ENCODE results near the gene NACA2. TPM values are rescaled to one million over a fixed set of nuclear protein-coding genes. Genes with fewer than 3 reads are reported as not detected.
"Not testable (repeated sequence)": the region's sequence is repeated elsewhere in the genome, so short reads cannot be mapped to it uniquely, and the experiment has no call there.

Gene NACA2
- total and polyA plus RNA-seq, 4 experiments from 2014 or later = not detected

GRCh38 chr17:61579347-61579746, 11.7 kb downstream of the NACA2 start:
- H3K27ac ChIP-seq (ENCODE audit: low read depth, low read length) = no peak overlapping the region
- no peaks in the 10 kb centered on the region for H3K4me1 ChIP-seq (ENCODE audit: insufficient read depth, low read length)
- no peaks in the 10 kb centered on the region for H3K9me3 ChIP-seq (ENCODE audit: control insufficient read depth in 1 of 2, low read length in 2 of 2)
- no peak for DNase-seq
- H3K4me3 Mint-ChIP-seq = no peak overlapping the region
- POLR2A ChIA-PET (ENCODE audit: partially characterized antibody) = no interaction called here
- H3K27me3 Mint-ChIP-seq = peaks cover 14 to 17% of the 10 kb centered on the region in 2 donors
- H3K36me3 ChIP-seq (ENCODE audit: insufficient read depth, low read length) = no peaks in the 10 kb centered on the region
- no peak overlapping the region for H3K27ac Mint-ChIP-seq
- intact Hi-C loops (cut with micrococcal nuclease) = no loop called here
- CTCF ChIA-PET (ENCODE audit: partially characterized antibody) = interaction anchor here (0.7 kb wide), 1 partner anchor 26 kb away, joined by 3 read pairs; no protein-coding TSS in a partner anchor
- H3K4me3 ChIP-seq (ENCODE audit: low read length in 2 of 2) = no peak overlapping the region
- H3K9me3 Mint-ChIP-seq = no peaks in the 10 kb centered on the region
- H3K4me1 Mint-ChIP-seq = no peaks in the 10 kb centered on the region
- H3K27me3 ChIP-seq (ENCODE audit: insufficient read depth, low read length) = no peaks in the 10 kb centered on the region
- H3K36me3 Mint-ChIP-seq = no peaks in the 10 kb centered on the region

- Histone ChIP-seq H3K36me3 (ENCODE audit: insufficient read depth, low read length) (no peaks in the 10 kb centered on the region), H3K9me3 (ENCODE audit: control insufficient read depth in 1 of 2, low read length in 2 of 2) (no peaks in the 10 kb centered on the region), H3K27ac (ENCODE audit: low read depth, low read length) (no peak overlapping the region), H3K4me1 (ENCODE audit: insufficient read depth, low read length) (no peaks in the 10 kb centered on the region), H3K27me3 (ENCODE audit: insufficient read depth, low read length) (no peaks in the 10 kb centered on the region), H3K4me3 (ENCODE audit: low read length in 2 of 2) (no peak overlapping the region)
- CTCF ChIA-PET (ENCODE audit: partially characterized antibody) = interaction anchor here (0.7 kb wide), 1 partner anchor 26 kb away, joined by 3 read pairs; no protein-coding TSS in a partner anchor
- Mint-ChIP-seq H3K36me3 (no peaks in the 10 kb centered on the region), H3K27me3 (peaks cover 11 to 17% of the 10 kb centered on the region in 2 donors), H3K9me3 (no peaks in the 10 kb centered on the region), H3K27ac (no peak overlapping the region), H3K4me3 (no peak overlapping the region), H3K4me1 (no peaks in the 10 kb centered on the region)
- DNase-seq = no peak
- POLR2A ChIA-PET (ENCODE audit: partially characterized antibody) = no interaction called here
- intact Hi-C loops (cut with micrococcal nuclease) = no loop called here
Measured at GRCh38 chr17:61578645-61579044, 12.4 kb downstream of the NACA2 start.

- Mint-ChIP-seq H3K9me3 (peaks cover 0 to 4% (median 0%) of the 10 kb centered on the region in 8 donors), H3K27ac (no peak overlapping the region), H3K4me1 (no peaks in the 10 kb centered on the region), H3K36me3 (no peaks in the 10 kb centered on the region), H3K4me3 (no peak overlapping the region), H3K27me3 (peaks cover 7 to 13% of the 10 kb centered on the region in 2 donors)
- Histone ChIP-seq H3K27me3 (ENCODE audit: insufficient read depth, low read length) (no peaks in the 10 kb centered on the region), H3K4me1 (ENCODE audit: insufficient read depth, low read length) (no peaks in the 10 kb centered on the region), H3K9me3 (ENCODE audit: control insufficient read depth in 1 of 2, low read length in 2 of 2) (no peaks in the 10 kb centered on the region), H3K36me3 (ENCODE audit: insufficient read depth, low read length) (no peaks in the 10 kb centered on the region), H3K27ac (ENCODE audit: low read depth, low read length) (no peak overlapping the region), H3K4me3 (ENCODE audit: low read length in 2 of 2) (no peak overlapping the region)
- intact Hi-C loops (cut with micrococcal nuclease) = no loop called here
- DNase-seq = no peak
- POLR2A ChIA-PET (ENCODE audit: partially characterized antibody) = no interaction called here
- CTCF ChIA-PET (ENCODE audit: partially characterized antibody) = no interaction called here
Measured at GRCh38 chr17:61575983-61576382, 15.0 kb downstream of the NACA2 start.

DNA sequence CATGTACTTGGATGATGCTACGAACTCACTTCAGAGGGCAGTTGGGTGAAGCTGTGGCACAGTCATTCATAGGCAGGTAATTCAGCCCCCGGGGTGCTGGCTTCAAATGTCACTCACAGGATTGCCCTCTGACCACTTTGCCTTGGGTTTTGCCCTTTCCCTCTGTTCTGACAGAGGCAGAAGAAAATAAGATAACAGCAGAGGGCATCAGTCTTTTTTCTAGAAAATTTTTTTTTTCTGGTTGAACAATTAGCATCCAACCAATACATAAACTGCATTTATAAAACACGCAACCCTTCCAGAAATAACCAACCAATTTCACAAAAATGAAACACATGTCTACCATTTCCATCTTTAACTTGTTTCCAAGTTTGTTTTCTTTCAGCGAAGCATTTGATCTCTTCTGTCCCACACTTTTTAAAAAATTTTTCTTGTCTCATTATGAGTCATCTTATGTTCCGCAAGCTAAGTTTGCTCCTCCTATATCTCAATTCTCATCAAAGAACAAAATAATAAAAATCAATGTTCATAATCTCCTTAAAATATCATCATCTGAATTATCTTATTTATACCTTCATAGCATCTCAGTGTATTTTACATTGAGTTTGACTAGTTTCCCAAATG, 15.6 kb downstream of the NACA2 start:
- Mint-ChIP-seq H3K27ac (no peak overlapping the region), H3K4me3 (no peak overlapping the region), H3K4me1 (no peaks in the 10 kb centered on the region), H3K9me3 (peaks cover 0 to 9% (median 0%) of the 10 kb centered on the region in 8 donors), H3K36me3 (no peaks in the 10 kb centered on the region), H3K27me3 (peaks cover 6 to 13% of the 10 kb centered on the region in 2 donors)
- Histone ChIP-seq H3K4me1 (ENCODE audit: insufficient read depth, low read length) (no peaks in the 10 kb centered on the region), H3K27me3 (ENCODE audit: insufficient read depth, low read length) (no peaks in the 10 kb centered on the region), H3K36me3 (ENCODE audit: insufficient read depth, low read length) (no peaks in the 10 kb centered on the region), H3K4me3 (ENCODE audit: low read length in 2 of 2) (no peak overlapping the region), H3K27ac (ENCODE audit: low read depth, low read length) (no peak overlapping the region), H3K9me3 (ENCODE audit: control insufficient read depth in 1 of 2, low read length in 2 of 2) (no peaks in the 10 kb centered on the region)
- ChIA-PET CTCF (ENCODE audit: partially characterized antibody) (no interaction called here), POLR2A (ENCODE audit: partially characterized antibody) (no interaction called here)
- intact Hi-C loops (cut with micrococcal nuclease) = no loop called here
- no peak for DNase-seq

- H3K27ac ChIP-seq (ENCODE audit: low read depth, low read length) = no peak overlapping the region
- Mint-ChIP-seq H3K27ac (no peak overlapping the region), H3K27me3 (peaks cover 3 to 12% of the 10 kb centered on the region in 2 donors), H3K36me3 (no peaks in the 10 kb centered on the region), H3K4me1 (no peaks in the 10 kb centered on the region), H3K9me3 (peaks cover 0 to 11% (median 5%) of the 10 kb centered on the region in 8 donors), H3K4me3 (no peak overlapping the region)
- H3K4me1 ChIP-seq (ENCODE audit: insufficient read depth, low read length) = no peaks in the 10 kb centered on the region
- no peaks in the 10 kb centered on the region for H3K9me3 ChIP-seq (ENCODE audit: control insufficient read depth in 1 of 2, low read length in 2 of 2)
- intact Hi-C loops (cut with micrococcal nuclease) = no loop called here
- POLR2A ChIA-PET (ENCODE audit: partially characterized antibody) = no interaction called here
- no peak overlapping the region for H3K4me3 ChIP-seq (ENCODE audit: low read length in 2 of 2)
- no peak for DNase-seq
- CTCF ChIA-PET (ENCODE audit: partially characterized antibody) = interaction anchor here (1.2 kb wide), 2 partner anchors 64 to 162 kb away, joined by 3 read pairs; no protein-coding TSS in a partner anchor
- no peaks in the 10 kb centered on the region for H3K27me3 ChIP-seq (ENCODE audit: insufficient read depth, low read length)
- H3K36me3 ChIP-seq (ENCODE audit: insufficient read depth, low read length) = no peaks in the 10 kb centered on the region
Measured at GRCh38 chr17:61574542-61575351, 16.3 kb downstream of the NACA2 start.

DNA sequence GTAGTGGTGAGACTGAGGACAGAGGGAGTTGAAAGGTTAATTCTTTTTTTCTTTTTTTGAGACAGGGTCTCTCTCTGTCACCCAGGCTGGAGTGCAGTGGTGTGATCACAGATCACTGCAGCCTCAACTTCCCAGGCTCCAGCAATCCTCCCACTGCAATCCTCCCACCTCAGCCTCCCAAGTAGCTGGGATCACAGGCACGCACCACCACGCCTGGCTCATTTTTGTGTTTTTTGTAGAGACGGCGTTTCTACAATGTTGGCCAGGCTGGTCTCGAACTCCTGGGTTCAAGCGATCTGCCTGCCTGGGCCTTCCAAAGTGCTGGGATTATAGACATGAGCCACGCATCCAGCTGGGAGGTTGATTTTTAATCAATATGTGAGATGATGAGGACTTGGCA, 18.5 kb downstream of the NACA2 start:
- H3K4me1 Mint-ChIP-seq; DNase-seq; H3K27me3 Mint-ChIP-seq; H3K27ac Mint-ChIP-seq; H3K4me3 ChIP-seq (ENCODE audit: low read length in 2 of 2); H3K36me3 ChIP-seq (ENCODE audit: insufficient read depth, low read length); H3K27ac ChIP-seq (ENCODE audit: low read depth, low read length); H3K9me3 ChIP-seq (ENCODE audit: control insufficient read depth in 1 of 2, low read length in 2 of 2); H3K36me3 Mint-ChIP-seq; H3K4me1 ChIP-seq (ENCODE audit: insufficient read depth, low read length); H3K4me3 Mint-ChIP-seq; POLR2A ChIA-PET (ENCODE audit: partially characterized antibody); intact Hi-C loops (cut with micrococcal nuclease); CTCF ChIA-PET (ENCODE audit: partially characterized antibody); H3K27me3 ChIP-seq (ENCODE audit: insufficient read depth, low read length): not testable (repeated sequence)
- peaks cover 0 to 11% (median 6%) of the 10 kb centered on the region in 8 donors for H3K9me3 Mint-ChIP-seq

DNA sequence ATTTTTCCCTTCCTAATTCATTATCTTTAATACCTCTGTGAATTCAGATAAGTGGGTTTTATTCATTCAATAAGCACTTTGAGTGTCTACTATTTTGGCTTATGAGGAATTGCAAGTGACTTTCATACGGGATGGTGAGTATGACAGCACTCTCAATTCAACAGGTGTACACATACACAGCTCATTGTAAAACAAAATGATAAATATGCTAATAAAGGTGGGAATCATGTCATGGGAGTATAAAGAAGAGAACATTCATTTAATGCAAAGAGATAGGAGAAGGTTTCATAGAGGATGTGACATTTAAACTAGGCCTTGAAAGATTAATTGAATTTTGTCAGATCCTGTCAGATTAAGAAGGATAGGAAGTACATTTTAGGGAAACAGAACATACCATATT, 19.4 kb downstream of the NACA2 start:
- no peak for DNase-seq
- intact Hi-C loops (cut with micrococcal nuclease) = no loop called here

More for the DNA sequence above, 19.4 kb downstream of the NACA2 start:
- Mint-ChIP-seq H3K27ac (no peak overlapping the region), H3K4me3 (no peak overlapping the region), H3K36me3 (no peaks in the 10 kb centered on the region), H3K9me3 (peaks cover 0 to 11% (median 6%) of the 10 kb centered on the region in 8 donors), H3K4me1 (no peaks in the 10 kb centered on the region), H3K27me3 (peaks cover 0 to 3% of the 10 kb centered on the region in 2 donors)
- Histone ChIP-seq H3K4me3 (ENCODE audit: low read length in 2 of 2) (no peak overlapping the region), H3K9me3 (ENCODE audit: control insufficient read depth in 1 of 2, low read length in 2 of 2) (no peaks in the 10 kb centered on the region), H3K27me3 (ENCODE audit: insufficient read depth, low read length) (no peaks in the 10 kb centered on the region), H3K36me3 (ENCODE audit: insufficient read depth, low read length) (no peaks in the 10 kb centered on the region), H3K27ac (ENCODE audit: low read depth, low read length) (no peak overlapping the region), H3K4me1 (ENCODE audit: insufficient read depth, low read length) (no peaks in the 10 kb centered on the region)
- POLR2A ChIA-PET (ENCODE audit: partially characterized antibody) = no interaction called here
- CTCF ChIA-PET (ENCODE audit: partially characterized antibody) = no interaction called here

Measured in CD4-positive, alpha-beta memory T cell (primary cell).